ENCODE measurements around the gene RNGTT. TPM values are rescaled to one million over a fixed set of nuclear protein-coding genes. Genes with fewer than 3 reads are reported as not detected.

Gene RNGTT
- total RNA-seq, 1 experiment from 2014 or later, result 15.7 TPM

DNA sequence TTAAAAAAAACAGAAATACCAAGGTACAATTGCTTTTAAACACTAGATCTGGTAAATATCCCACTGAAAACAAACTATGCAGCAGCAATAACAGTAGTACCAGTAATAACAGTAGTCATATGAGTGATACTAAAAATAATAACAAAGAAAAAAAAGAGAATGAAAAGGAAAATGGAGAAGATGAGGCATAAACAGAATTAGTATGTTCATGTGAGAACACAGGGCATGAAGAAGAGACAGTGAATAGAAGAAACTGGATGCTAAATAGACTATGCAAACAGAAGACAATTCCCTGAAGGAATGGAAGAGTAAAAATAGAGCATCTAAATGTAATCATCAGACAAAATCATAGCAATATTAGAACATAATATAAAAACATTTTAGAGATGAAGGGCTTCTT, 121.1 kb downstream of the RNGTT start:
- H3K79me2 ChIP-seq (ENCODE audit: low read length), result no peaks in the 10 kb centered on the region
- CTCF ChIA-PET, result no interaction called here
- no TSS peak for BruUV-seq (replicated peaks)
- no peaks in the 10 kb centered on the region for H4K20me1 ChIP-seq (ENCODE audit: low read length)
- POLR2A ChIA-PET (ENCODE audit: unreplicated experiment), result interaction anchor here (0.6 kb wide), 1 partner anchor 67 kb away, joined by 3 read pairs; no protein-coding TSS in a partner anchor
- ATAC-seq (no peak), DNase-seq (no peak)
- H3K36me3 ChIP-seq (ENCODE audit: low read depth, low read length), result no peaks in the 10 kb centered on the region
- no peak overlapping the region for H3K27ac ChIP-seq (ENCODE audit: low read length)
- H3K9me2 ChIP-seq (replicated peaks; ENCODE audit: low read length), result no peaks in the 10 kb centered on the region
- H3K4me1 ChIP-seq (ENCODE audit: insufficient read depth, low read length), result no peaks in the 10 kb centered on the region
- intact Hi-C loops (cut with micrococcal nuclease), result no loop called here
- H3K27me3 ChIP-seq (ENCODE audit: low read length), result no peaks in the 10 kb centered on the region
- no peak overlapping the region for H3K4me2 ChIP-seq (ENCODE audit: low read length)
- no peaks in the 10 kb centered on the region for H3K9me3 ChIP-seq (ENCODE audit: low read length)
- no peaks in the 10 kb centered on the region for H3F3A ChIP-seq (ENCODE audit: low read length, unreplicated experiment)
- TF ChIP-seq EZH2phosphoT487 (IDR thresholded peaks at IDR 0.05; ENCODE audit: borderline replicate concordance, low read length) (no peak), EZH2 (IDR thresholded peaks at IDR 0.05; ENCODE audit: low read length, unreplicated experiment) (no peak)
- TF ChIP-seq, protein P1, sequence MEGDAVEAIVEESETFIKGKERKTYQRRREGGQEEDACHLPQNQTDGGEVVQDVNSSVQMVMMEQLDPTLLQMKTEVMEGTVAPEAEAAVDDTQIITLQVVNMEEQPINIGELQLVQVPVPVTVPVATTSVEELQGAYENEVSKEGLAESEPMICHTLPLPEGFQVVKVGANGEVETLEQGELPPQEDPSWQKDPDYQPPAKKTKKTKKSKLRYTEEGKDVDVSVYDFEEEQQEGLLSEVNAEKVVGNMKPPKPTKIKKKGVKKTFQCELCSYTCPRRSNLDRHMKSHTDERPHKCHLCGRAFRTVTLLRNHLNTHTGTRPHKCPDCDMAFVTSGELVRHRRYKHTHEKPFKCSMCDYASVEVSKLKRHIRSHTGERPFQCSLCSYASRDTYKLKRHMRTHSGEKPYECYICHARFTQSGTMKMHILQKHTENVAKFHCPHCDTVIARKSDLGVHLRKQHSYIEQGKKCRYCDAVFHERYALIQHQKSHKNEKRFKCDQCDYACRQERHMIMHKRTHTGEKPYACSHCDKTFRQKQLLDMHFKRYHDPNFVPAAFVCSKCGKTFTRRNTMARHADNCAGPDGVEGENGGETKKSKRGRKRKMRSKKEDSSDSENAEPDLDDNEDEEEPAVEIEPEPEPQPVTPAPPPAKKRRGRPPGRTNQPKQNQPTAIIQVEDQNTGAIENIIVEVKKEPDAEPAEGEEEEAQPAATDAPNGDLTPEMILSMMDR (conservative IDR thresholded peaks at IDR 0.05; ENCODE audit: low read depth, low read length), result no peak
- no peak overlapping the region for H2AFZ ChIP-seq (ENCODE audit: low read length)
- H3K9ac ChIP-seq (ENCODE audit: low read length), result no peak overlapping the region
- H3K4me3 ChIP-seq (ENCODE audit: low read length), result no peak overlapping the region

DNA sequence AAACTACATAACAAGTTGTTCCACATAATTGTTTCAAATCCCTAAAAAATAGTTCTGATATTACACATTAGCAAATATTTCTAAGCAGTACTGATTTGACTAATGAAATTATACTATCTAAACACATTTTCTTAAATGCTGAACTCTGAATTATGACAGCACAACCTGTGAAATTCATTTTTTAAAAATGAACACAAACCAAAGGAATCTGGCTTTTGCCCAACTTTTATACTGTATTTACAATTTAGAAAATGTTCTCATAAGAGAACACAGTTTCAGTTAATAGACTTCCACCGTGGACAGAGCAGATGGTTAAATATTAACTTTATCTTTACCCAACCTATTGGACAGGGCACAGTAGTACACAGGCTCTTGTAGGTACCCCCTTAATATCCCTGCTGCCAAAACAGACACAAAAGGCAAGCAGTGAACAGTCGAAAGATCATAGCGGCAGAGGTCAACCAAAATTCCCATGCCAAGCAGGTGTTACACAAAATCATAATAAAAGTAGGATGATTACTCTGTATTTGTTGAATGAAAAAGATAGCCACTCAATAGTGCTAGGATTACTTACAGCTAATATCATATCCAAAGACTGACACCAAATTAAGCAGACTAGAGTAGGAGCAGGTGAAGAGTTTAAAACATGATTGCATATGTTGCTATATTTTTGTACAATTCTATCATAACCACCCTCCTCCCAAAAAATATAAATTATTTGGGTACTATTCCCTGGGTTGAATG, 122.5 kb downstream of the RNGTT start:
- intact Hi-C loops (cut with micrococcal nuclease), result no loop called here
- Histone ChIP-seq H3K4me1 (ENCODE audit: insufficient read depth, low read length) (no peaks in the 10 kb centered on the region), H3K36me3 (ENCODE audit: low read depth, low read length) (no peaks in the 10 kb centered on the region), H3K4me2 (ENCODE audit: low read length) (no peak overlapping the region), H3K9me2 (replicated peaks; ENCODE audit: low read length) (no peaks in the 10 kb centered on the region), H3K79me2 (ENCODE audit: low read length) (no peaks in the 10 kb centered on the region), H3K27ac (ENCODE audit: low read length) (no peak overlapping the region), H2AFZ (ENCODE audit: low read length) (no peak overlapping the region), H3K9me3 (ENCODE audit: low read length) (no peaks in the 10 kb centered on the region), H3K9ac (ENCODE audit: low read length) (no peak overlapping the region), H3K27me3 (ENCODE audit: low read length) (no peaks in the 10 kb centered on the region), H3K4me3 (ENCODE audit: low read length) (no peak overlapping the region), H4K20me1 (ENCODE audit: low read length) (no peaks in the 10 kb centered on the region), H3F3A (ENCODE audit: low read length, unreplicated experiment) (no peaks in the 10 kb centered on the region)
- no peak for DNase-seq
- ChIA-PET POLR2A (ENCODE audit: unreplicated experiment) (no interaction called here), CTCF (no interaction called here)
- ATAC-seq, result no peak
- TF ChIP-seq, protein P1 (conservative IDR thresholded peaks at IDR 0.05; ENCODE audit: low read depth, low read length), result no peak
- TF ChIP-seq EZH2 (IDR thresholded peaks at IDR 0.05; ENCODE audit: low read length, unreplicated experiment) (no peak), EZH2phosphoT487 (IDR thresholded peaks at IDR 0.05; ENCODE audit: borderline replicate concordance, low read length) (no peak)
- BruUV-seq (replicated peaks), result no TSS peak

DNA sequence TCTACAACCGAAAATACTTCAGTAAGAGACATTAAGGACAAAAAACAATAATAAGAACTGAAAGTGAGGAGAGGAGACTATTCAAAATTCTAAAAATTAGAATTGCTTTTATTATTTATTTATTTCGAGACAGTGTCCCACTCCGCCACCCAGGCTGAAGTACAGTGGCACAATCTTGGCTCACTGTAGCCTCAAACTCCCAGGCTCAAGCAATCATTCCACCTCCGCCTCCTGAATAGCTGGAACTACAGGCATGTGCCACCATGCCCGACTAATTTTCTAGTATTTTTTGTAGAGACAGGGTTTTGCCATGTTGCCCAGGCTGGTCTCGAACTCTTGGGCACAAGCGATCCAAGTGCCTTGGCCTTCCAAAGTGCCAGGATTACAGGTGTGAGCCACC, 123.1 kb downstream of the RNGTT start:
- no peaks in the 10 kb centered on the region for H3K36me3 ChIP-seq (ENCODE audit: low read depth, low read length)
- ChIA-PET POLR2A (ENCODE audit: unreplicated experiment) (no interaction called here), CTCF (no interaction called here)
- no peaks in the 10 kb centered on the region for H3F3A ChIP-seq (ENCODE audit: low read length, unreplicated experiment)
- DNase-seq (no peak), ATAC-seq (no peak)
- H3K4me2 ChIP-seq (ENCODE audit: low read length), result no peak overlapping the region
- no peaks in the 10 kb centered on the region for H3K79me2 ChIP-seq (ENCODE audit: low read length)
- intact Hi-C loops (cut with micrococcal nuclease), result no loop called here
- no peaks in the 10 kb centered on the region for H3K27me3 ChIP-seq (ENCODE audit: low read length)
- H3K4me1 ChIP-seq (ENCODE audit: insufficient read depth, low read length), result no peaks in the 10 kb centered on the region
- H3K9ac ChIP-seq (ENCODE audit: low read length), result no peak overlapping the region
- no peak overlapping the region for H3K27ac ChIP-seq (ENCODE audit: low read length)
- H3K4me3 ChIP-seq (ENCODE audit: low read length), result no peak overlapping the region
- no peaks in the 10 kb centered on the region for H3K9me3 ChIP-seq (ENCODE audit: low read length)
- no peaks in the 10 kb centered on the region for H4K20me1 ChIP-seq (ENCODE audit: low read length)
- H2AFZ ChIP-seq (ENCODE audit: low read length), result no peak overlapping the region
- no TSS peak for BruUV-seq (replicated peaks)
- TF ChIP-seq EZH2 (IDR thresholded peaks at IDR 0.05; ENCODE audit: low read length, unreplicated experiment) (no peak), EZH2phosphoT487 (IDR thresholded peaks at IDR 0.05; ENCODE audit: borderline replicate concordance, low read length) (no peak)
- TF ChIP-seq, protein P1 (conservative IDR thresholded peaks at IDR 0.05; ENCODE audit: low read depth, low read length), result no peak
- no peaks in the 10 kb centered on the region for H3K9me2 ChIP-seq (replicated peaks; ENCODE audit: low read length)

Data from PC-3 (cell line).